HEK293T (cell line): ENCODE data around the gene EPHA4.

Experiments
- CTCF ChIA-PET: fragments of 350-600 bp; formaldehyde crosslinking; extraction: SDS; loops from one replicate; lab custom pipeline; 2021; ENCODE audit warnings: antibody characterized with exemption, inconsistent platforms; lab: Yijun Ruan, JAX
- POLR2A ChIA-PET: fragments of 350-600 bp; formaldehyde crosslinking; extraction: SDS; loops from one replicate; lab custom pipeline; 2020; ENCODE audit warnings: antibody characterized with exemption, inconsistent platforms; lab: Yijun Ruan, JAX
- DNase-seq: peaks from one replicate; pipeline ENCODE4 v3.0.0; 2012; ENCODE audit warnings: mixed read lengths; ENCODE audit errors: extremely low spot score
- ARNT ChIP-seq: fragments of 450-650 bp; IDR thresholded peaks from 2 replicates; pipeline ENCODE4 v1.6.1; 2017; ENCODE audit warnings: mild to moderate bottlenecking
- BHLHE40 ChIP-seq: fragments of 450-650 bp; IDR thresholded peaks from 2 replicates; pipeline ENCODE4 v1.6.1; 2016; ENCODE audit warnings: mild to moderate bottlenecking, moderate library complexity, borderline replicate concordance
- CTBP1 ChIP-seq: fragments of 450-650 bp; IDR thresholded peaks from 2 replicates; pipeline ENCODE4 v1.6.1; 2016; ENCODE audit warnings: borderline replicate concordance
- ELF4 ChIP-seq: fragments of 450-650 bp; IDR thresholded peaks from 2 replicates; pipeline ENCODE4 v1.6.1; 2017; ENCODE audit warnings: antibody characterized with exemption
- FOXA1 ChIP-seq: fragments of 450-650 bp; IDR thresholded peaks from 2 replicates; pipeline ENCODE4 v1.6.1; 2016; ENCODE audit warnings: mild to moderate bottlenecking
- FOXK2 ChIP-seq: fragments of 450-650 bp; IDR thresholded peaks from 2 replicates; pipeline ENCODE4 v1.6.1; 2016; ENCODE audit warnings: mild to moderate bottlenecking
- FOXM1 ChIP-seq: fragments of 450-650 bp; IDR thresholded peaks from 2 replicates; pipeline ENCODE4 v1.6.1; 2017; ENCODE audit warnings: mild to moderate bottlenecking, borderline replicate concordance
- HDGF ChIP-seq: fragments of 450-650 bp; IDR thresholded peaks from 2 replicates; pipeline ENCODE4 v1.6.1; 2017; ENCODE audit warnings: antibody characterized with exemption, borderline replicate concordance
- L3MBTL2 ChIP-seq: fragments of 450-650 bp; conservative IDR thresholded peaks from 2 replicates; pipeline ENCODE4 v1.6.1; 2016; ENCODE audit warnings: mild to moderate bottlenecking
- LEF1 ChIP-seq: fragments of 450-650 bp; IDR thresholded peaks from 2 replicates; pipeline ENCODE4 v1.6.1; 2017; ENCODE audit warnings: mild to moderate bottlenecking, borderline replicate concordance
- NFRKB ChIP-seq: fragments of 450-650 bp; IDR thresholded peaks from 2 replicates; pipeline ENCODE4 v1.6.1; 2016; ENCODE audit warnings: mild to moderate bottlenecking, moderate library complexity
- PKNOX1 ChIP-seq: fragments of 450-650 bp; IDR thresholded peaks from 2 replicates; pipeline ENCODE4 v1.6.1; 2016
- SP1 ChIP-seq: fragments of 450-650 bp; IDR thresholded peaks from 2 replicates; pipeline ENCODE4 v1.6.1; 2017
- SUZ12 ChIP-seq: fragments of 450-650 bp; IDR thresholded peaks from 2 replicates; pipeline ENCODE4 v1.6.1; 2016; ENCODE audit warnings: mild to moderate bottlenecking
- TARDBP ChIP-seq: fragments of 450-650 bp; IDR thresholded peaks from 2 replicates; pipeline ENCODE4 v1.6.1; 2016
- ZNF384 ChIP-seq: fragments of 450-650 bp; IDR thresholded peaks from 2 replicates; pipeline ENCODE4 v1.6.1; 2016

The EPHA4 gene

DNA sequence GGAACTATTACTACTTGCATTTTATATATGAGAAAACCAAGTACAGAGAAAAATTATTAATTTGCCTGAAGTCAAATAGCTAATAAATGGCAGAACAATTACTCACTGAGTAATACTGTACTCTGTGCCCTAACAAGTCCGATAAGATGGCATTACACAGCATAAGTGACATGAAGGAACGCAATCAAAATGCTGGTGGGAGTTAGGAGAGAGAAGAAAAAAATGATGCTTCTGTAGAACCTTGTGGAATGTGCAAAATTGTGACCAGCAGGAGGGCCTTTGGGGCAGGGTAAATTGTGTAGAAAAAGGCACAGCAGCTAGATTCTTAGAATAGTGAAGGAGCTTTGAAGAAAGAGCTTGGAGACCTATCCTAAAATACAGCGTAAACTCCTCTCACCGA, 32.9 kb downstream of the EPHA4 start:
- POLR2A ChIA-PET = no interaction called here

DNA sequence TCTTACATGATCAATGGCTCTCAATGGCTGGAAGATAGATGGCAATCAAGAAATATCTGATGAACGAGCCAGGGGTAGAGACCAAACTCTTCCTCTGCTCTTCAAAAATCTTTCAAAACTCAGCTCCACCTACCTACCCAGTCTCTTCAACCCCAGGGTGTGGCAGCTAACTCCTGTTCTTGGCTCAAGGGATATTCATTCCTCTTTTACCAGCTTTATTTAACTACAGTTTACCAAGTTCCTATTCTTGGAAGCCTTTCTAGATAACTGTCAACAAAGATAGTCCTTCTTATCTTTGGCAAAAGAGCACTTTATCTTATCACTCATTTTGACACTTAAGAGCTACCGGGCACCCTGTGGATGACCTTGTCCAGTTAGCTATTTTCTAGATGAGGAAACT, 36.3 kb downstream of the EPHA4 start:
- no peak for TF ChIP-seq SP1
- no peak for TF ChIP-seq L3MBTL2
- TF ChIP-seq LEF1 = no peak
- TF ChIP-seq PKNOX1 = no peak
- TF ChIP-seq NFRKB = no peak
- no peak for TF ChIP-seq FOXA1
- no peak for TF ChIP-seq ELF4
- TF ChIP-seq SUZ12 = no peak
- TF ChIP-seq ZNF384 = no peak
- TF ChIP-seq TARDBP = no peak
- TF ChIP-seq FOXK2 = no peak
- no peak for TF ChIP-seq CTBP1
- TF ChIP-seq HDGF = no peak
- TF ChIP-seq ARNT = no peak
- no peak for TF ChIP-seq FOXM1
- no peak for TF ChIP-seq BHLHE40
- DNase-seq = no peak
- POLR2A ChIA-PET = no interaction called here
- CTCF ChIA-PET = no interaction called here

More for the DNA sequence above, 32.9 kb downstream of the EPHA4 start:
- no peak for DNase-seq
- TF ChIP-seq ELF4 (no peak), HDGF (no peak), ARNT (no peak), FOXM1 (no peak), PKNOX1 (no peak), SUZ12 (no peak), LEF1 (no peak), NFRKB (no peak), TARDBP (no peak), ZNF384 (no peak), L3MBTL2 (no peak), FOXK2 (no peak), FOXA1 (no peak), SP1 (no peak), CTBP1 (no peak), BHLHE40 (no peak)
- CTCF ChIA-PET = interaction anchor here (0.6 kb wide), 1 partner anchor 1305 kb away, joined by 3 read pairs; no protein-coding TSS in a partner anchor

GRCh38 chr2:221533299-221533698, 38.8 kb downstream of the EPHA4 start:
- POLR2A ChIA-PET = no interaction called here
- DNase-seq = no peak
- CTCF ChIA-PET = no interaction called here
- no peak for TF ChIP-seq FOXM1
- no peak for TF ChIP-seq SUZ12
- TF ChIP-seq PKNOX1 = no peak

- CTCF ChIA-PET = no interaction called here
- POLR2A ChIA-PET = no interaction called here
- no peak for DNase-seq
- TF ChIP-seq SUZ12 = no peak
- no peak for TF ChIP-seq FOXM1
- no peak for TF ChIP-seq LEF1
- TF ChIP-seq ELF4 = no peak
- no peak for TF ChIP-seq FOXA1
- no peak for TF ChIP-seq SP1
- TF ChIP-seq ZNF384 = no peak
- TF ChIP-seq PKNOX1 = no peak
- TF ChIP-seq ARNT = no peak
- TF ChIP-seq BHLHE40 = no peak
- TF ChIP-seq NFRKB = no peak
- TF ChIP-seq HDGF = no peak
- no peak for TF ChIP-seq CTBP1
- no peak for TF ChIP-seq L3MBTL2
- TF ChIP-seq TARDBP = no peak
- no peak for TF ChIP-seq FOXK2
Observed at GRCh38 chr2:221532641-221533040, 39.5 kb downstream of the EPHA4 start.

- CTCF ChIA-PET = no interaction called here
- DNase-seq = no peak
- POLR2A ChIA-PET = interaction anchor here (0.5 kb wide), 1 partner anchor 47 kb away, joined by 3 read pairs; no protein-coding TSS in a partner anchor
- no peak for TF ChIP-seq FOXK2
- TF ChIP-seq SUZ12 = no peak
- no peak for TF ChIP-seq LEF1
- TF ChIP-seq HDGF = no peak
- TF ChIP-seq L3MBTL2 = no peak
Observed at GRCh38 chr2:221530653-221531037, 41.5 kb downstream of the EPHA4 start.

DNA sequence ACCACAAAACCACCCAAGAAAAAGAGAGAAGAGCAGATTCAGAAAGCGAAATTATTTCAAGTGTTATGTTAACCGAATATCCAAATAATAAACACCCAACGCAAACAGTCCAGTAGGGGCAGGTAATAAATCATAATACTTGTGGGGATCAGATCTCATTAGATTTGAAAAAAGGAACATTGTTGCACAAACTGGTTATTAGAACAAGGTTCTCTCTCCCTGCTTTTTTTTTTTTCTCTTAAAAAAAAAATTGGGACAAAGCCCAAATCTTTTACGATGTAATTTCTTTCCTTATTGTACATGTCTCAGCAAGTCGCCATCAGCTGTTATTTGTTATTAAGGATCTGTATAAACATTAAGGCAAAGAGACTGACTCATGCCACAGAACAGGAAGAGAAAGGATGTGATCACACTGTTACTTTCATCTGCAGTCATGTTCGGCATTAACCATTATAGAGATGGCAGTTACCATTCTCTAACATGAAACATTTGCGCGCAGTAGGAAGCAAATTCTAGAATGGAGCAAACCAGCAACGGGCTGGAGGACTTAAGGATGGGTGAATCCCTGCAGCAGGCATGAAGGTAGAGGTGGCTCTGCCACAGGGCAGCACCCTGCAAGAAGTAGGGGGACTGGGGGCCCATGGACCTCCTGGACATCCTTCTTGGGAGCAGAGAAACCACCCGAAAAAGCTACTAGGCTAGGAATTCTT, 42.0 kb downstream of the EPHA4 start:
- TF ChIP-seq CTBP1 = no peak
- no peak for TF ChIP-seq HDGF
- TF ChIP-seq PKNOX1 = peak; percentile 40; the same call in 1 of the 2 replicates
- no peak for TF ChIP-seq NFRKB
- no peak for TF ChIP-seq BHLHE40
- TF ChIP-seq L3MBTL2 = no peak
- peak; percentile 45; the same call in 1 of the 2 replicates for TF ChIP-seq ZNF384
- no peak for TF ChIP-seq LEF1
- no peak for TF ChIP-seq SUZ12
- TF ChIP-seq TARDBP = no peak
- no peak for TF ChIP-seq ARNT
- ChIA-PET POLR2A (no interaction called here), CTCF (no interaction called here)
- DNase-seq = no peak
